Lower leg skin (tissue), 3 donors: ENCODE results near the gene CCDC9.

Source experiments
- POLR2A ChIP-seq, 2 donors: fragments of 450-650 bp; IDR thresholded peaks; one replicate each; pipeline ENCODE4 v1.6.1; 2016 to 2017; ENCODE audit warnings: antibody characterized with exemption in 2 of 2, mild to moderate bottlenecking in 1 of 2, moderate library complexity in 1 of 2
- TF ChIP-seq, protein P1 (sequence below), 3 donors: fragments of 450-650 bp; IDR thresholded peaks; one replicate each; pipeline ENCODE4 v1.5.1; 2016; ENCODE audit warnings: antibody characterized with exemption in 3 of 3, mild to moderate bottlenecking in 3 of 3, moderate library complexity in 2 of 3

DNA sequence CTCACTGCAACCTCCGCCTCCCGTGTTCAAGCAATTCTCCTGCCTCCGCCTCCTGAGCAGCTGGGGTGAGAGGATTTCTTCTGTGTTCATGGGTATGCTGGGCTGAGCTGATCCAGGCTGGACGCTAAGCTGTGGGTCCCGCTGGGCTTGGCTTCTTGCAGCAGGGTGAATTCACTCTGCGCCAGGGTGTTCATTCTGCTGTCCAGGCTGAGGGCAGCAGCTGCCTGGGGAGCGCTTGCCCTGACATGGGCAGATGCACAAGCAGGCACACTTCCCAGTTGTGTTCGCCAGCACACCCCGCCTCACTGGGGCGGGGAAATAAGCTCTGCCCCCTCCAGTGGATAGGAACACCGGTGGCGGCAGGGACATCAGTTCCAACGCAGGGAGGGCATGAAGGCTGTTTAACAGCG is 11.0 kb downstream of the CCDC9 start:
- no peak for TF ChIP-seq POLR2A (IDR thresholded peaks at IDR 0.05)
- TF ChIP-seq, protein P1, sequence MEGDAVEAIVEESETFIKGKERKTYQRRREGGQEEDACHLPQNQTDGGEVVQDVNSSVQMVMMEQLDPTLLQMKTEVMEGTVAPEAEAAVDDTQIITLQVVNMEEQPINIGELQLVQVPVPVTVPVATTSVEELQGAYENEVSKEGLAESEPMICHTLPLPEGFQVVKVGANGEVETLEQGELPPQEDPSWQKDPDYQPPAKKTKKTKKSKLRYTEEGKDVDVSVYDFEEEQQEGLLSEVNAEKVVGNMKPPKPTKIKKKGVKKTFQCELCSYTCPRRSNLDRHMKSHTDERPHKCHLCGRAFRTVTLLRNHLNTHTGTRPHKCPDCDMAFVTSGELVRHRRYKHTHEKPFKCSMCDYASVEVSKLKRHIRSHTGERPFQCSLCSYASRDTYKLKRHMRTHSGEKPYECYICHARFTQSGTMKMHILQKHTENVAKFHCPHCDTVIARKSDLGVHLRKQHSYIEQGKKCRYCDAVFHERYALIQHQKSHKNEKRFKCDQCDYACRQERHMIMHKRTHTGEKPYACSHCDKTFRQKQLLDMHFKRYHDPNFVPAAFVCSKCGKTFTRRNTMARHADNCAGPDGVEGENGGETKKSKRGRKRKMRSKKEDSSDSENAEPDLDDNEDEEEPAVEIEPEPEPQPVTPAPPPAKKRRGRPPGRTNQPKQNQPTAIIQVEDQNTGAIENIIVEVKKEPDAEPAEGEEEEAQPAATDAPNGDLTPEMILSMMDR (IDR thresholded peaks at IDR 0.05) = no peak
